Spleen (tissue), 11 donors: Measurements from ENCODE around the gene SPN. TPM values are rescaled to one million over a fixed set of nuclear protein-coding genes. Genes with fewer than 3 reads are reported as not detected.
"Not testable (repeated sequence)": the region's sequence is repeated elsewhere in the genome, so short reads cannot be mapped to it uniquely, and the experiment has no call there.

ENCODE experiments used
- DNase-seq: peaks from one replicate; pipeline ENCODE4 v3.0.0-alpha.2; 2020
- H3K27ac ChIP-seq, 8 donors: fragments of 200-600 bp; sonication (generic) in 7 of 8; 1 replicate in 4 of 8; 2 replicates in 4 of 8; pipeline versions ENCODE4 v1.5.0 to v1.8.0; 2016 to 2021; ENCODE audit warnings: inconsistent platforms in 4 of 8, mild to moderate bottlenecking in 4 of 8, moderate library complexity in 1 of 8
- H3K27me3 ChIP-seq, 7 donors: fragments of 200-600 bp; sonication (generic) in 6 of 7; replicated peaks in 1 of 7; 1 replicate in 4 of 7; 2 replicates in 3 of 7; pipeline versions ENCODE4 v1.5.0 to v1.8.0; 2016 to 2021; ENCODE audit warnings: inconsistent platforms in 3 of 7, mild to moderate bottlenecking in 1 of 7
- H3K36me3 ChIP-seq, 6 donors: fragments of 200-600 bp; sonication (generic) in 5 of 6; 1 replicate in 4 of 6; 2 replicates in 2 of 6; pipeline versions ENCODE4 v1.5.0 to v1.8.0; 2016 to 2021; ENCODE audit warnings: inconsistent platforms in 2 of 6
- H3K4me1 ChIP-seq, 6 donors: fragments of 200-600 bp; sonication (generic) in 5 of 6; 1 replicate in 3 of 6; 2 replicates in 3 of 6; pipeline versions ENCODE4 v1.5.0 to v1.8.0; 2016 to 2021; ENCODE audit warnings: inconsistent platforms in 3 of 6
- H3K4me3 ChIP-seq, 8 donors: fragments of 200-600 bp; sonication (generic) in 7 of 8; 1 replicate in 4 of 8; 2 replicates in 4 of 8; pipeline versions ENCODE4 v1.5.0 to v1.8.0; 2016 to 2021; ENCODE audit warnings: inconsistent platforms in 4 of 8, mild to moderate bottlenecking in 4 of 8, moderate library complexity in 2 of 8
- H3K9me3 ChIP-seq, 8 donors: fragments of 200-600 bp; sonication (generic) in 7 of 8; 1 replicate in 4 of 8; 2 replicates in 4 of 8; pipeline versions ENCODE4 v1.5.0 to v1.8.0; 2016 to 2021; ENCODE audit warnings: inconsistent platforms in 4 of 8
- CTCF ChIP-seq, 11 experiments: fragments of 200-600 bp in 7 of 11; fragments of 450-650 bp in 4 of 11; sonication (generic) in 4 of 11; IDR thresholded peaks in 8 of 11; conservative IDR thresholded peaks in 3 of 11; 1 replicate in 7 of 11; 2 replicates in 4 of 11; pipeline versions ENCODE4 v1.4.0 to v1.8.0; 2016 to 2021; ENCODE audit warnings: antibody characterized with exemption in 11 of 11, inconsistent platforms in 4 of 11, mild to moderate bottlenecking in 1 of 11
- POLR2A ChIP-seq, 3 donors: fragments of 450-650 bp; IDR thresholded peaks; one replicate each; pipeline ENCODE4 v1.5.1; 2017; ENCODE audit warnings: antibody characterized with exemption in 3 of 3, mild to moderate bottlenecking in 1 of 3
- POLR2AphosphoS5 ChIP-seq, 3 donors: sonication (generic); formaldehyde crosslinking; IDR thresholded peaks; one replicate each; pipeline ENCODE4 v1.5.1; 2017; ENCODE audit warnings: antibody characterized with exemption in 3 of 3
- WGBS, 5 donors: extraction: QIAGEN DNeasy Blood & Tissue Kit in 3 of 5; methylation state at CpG; one replicate each; pipeline versions ENCODE4 v1.1.5 to v1.1.7; 2013 to 2018; 5-methylcytosine and 5-hydroxymethylcytosine counted together
- intact Hi-C: fragments of 100-400 bp; cut with DNase I; formaldehyde crosslinking; loops from one replicate; pipeline ENCODE4 v1.15.0; 2023; ENCODE audit warnings: low total_unique reads
- polyA plus RNA-seq, 3 donors: library from polyadenylated mRNA; stranded (reverse); fragments of 200-250 nt; gene quantifications; one replicate each; pipeline ENCODE4 v1.2.1, GENCODE V29; 2013
- total RNA-seq, 7 donors: library from RNA; depleted of rRNA in 3 of 7; stranded (reverse); fragments of >200 nt in 3 of 7; fragmentation: NEBNext Ultra II Directional in 4 of 7; extraction: Animal tissue kit (Norgen Biotek cat#: 25700) in 4 of 7; gene quantifications; one replicate each; pipeline versions ENCODE4 v1.1.0 to v1.2.1, GENCODE V29; 2016 to 2021
- donor health status: healthy with polysubstance abuse.
- donor health status: DM: no; HTN: no; CAD: no; lungs with moderate emphysema.
- donor health status: DM: no; HTN: no; CAD: no.
- donor health status: Bipolar disorder and iron deficiency.
- donor health status: healthy.
- donor health status: DM: no; HTN: no; CAD: no.
- donor health status: DM: yes; HTN: yes; CAD: no.

Gene SPN
- total and polyA plus RNA-seq, 10 donors = 3.9 to 46.4 (median 25.0) TPM

- no peak overlapping the region for H3K27ac ChIP-seq
- no peaks in the 10 kb centered on the region for H3K9me3 ChIP-seq
- 90 to 95% (median 91%) methylated on average over 5 of the region's 5 CpGs for WGBS, 5 donors
- no peak overlapping the region for H3K4me3 ChIP-seq
- peaks cover 0 to 20% (median 11%) of the 10 kb centered on the region in 6 donors for H3K4me1 ChIP-seq
- TF ChIP-seq POLR2A (IDR thresholded peaks at IDR 0.05) (no peak), CTCF (IDR thresholded peaks at IDR 0.05 in 8 of 11, conservative IDR thresholded peaks at IDR 0.05 in 3 of 11) (no peak), POLR2AphosphoS5 (IDR thresholded peaks at IDR 0.05) (no peak)
- intact Hi-C loops = no loop called here
- no peaks in the 10 kb centered on the region for H3K36me3 ChIP-seq
- DNase-seq = no peak
- no peaks in the 10 kb centered on the region for H3K27me3 ChIP-seq
These were observed 25.1 kb downstream of the SPN start for GRCh38 chr16:29688172-29688571.

GRCh38 chr16:29689490-29690351, 26.7 kb downstream of the SPN start:
- H3K9me3 ChIP-seq = not testable (repeated sequence)
- WGBS, 5 donors = 65 to 87% (median 74%) methylated on average over 23 of the region's 23 CpGs

GRCh38 chr16:29692606-29693005, 29.6 kb downstream of the SPN start:
- H3K9me3 ChIP-seq, H3K36me3 ChIP-seq, H3K4me1 ChIP-seq, H3K27me3 ChIP-seq, DNase-seq, H3K4me3 ChIP-seq, intact Hi-C loops, H3K27ac ChIP-seq: not testable (repeated sequence)
- WGBS, 5 donors = 96 to 98% (median 97%) methylated on average over 26 of the region's 26 CpGs

More at GRCh38 chr16:29689490-29690351, 26.7 kb downstream of the SPN start:
- peaks cover 0 to 20% (median 11%) of the 10 kb centered on the region in 6 donors for H3K4me1 ChIP-seq
- H3K4me3 ChIP-seq, H3K27me3 ChIP-seq, intact Hi-C loops, H3K36me3 ChIP-seq, DNase-seq, H3K27ac ChIP-seq: not testable (repeated sequence)

GRCh38 chr16:29694384-29695195, 31.5 kb downstream of the SPN start:
- Histone ChIP-seq H3K4me3 (no peak overlapping the region), H3K27ac (peak overlapping the region in 1 of 8 donors; percentile 10), H3K36me3 (no peaks in the 10 kb centered on the region), H3K27me3 (no peaks in the 10 kb centered on the region), H3K4me1 (peaks cover 0 to 8% (median 6%) of the 10 kb centered on the region in 6 donors), H3K9me3 (peaks cover 0 to 10% (median 0%) of the 10 kb centered on the region in 8 donors)
- peak; percentile 60 for DNase-seq
- intact Hi-C loops = loop anchor here (5.0 kb wide), 1 partner anchor 313 kb away; no protein-coding TSS in a partner anchor
- 73 to 89% (median 82%) methylated on average over 18 to 41 of the region's 41 CpGs for WGBS, 5 donors
- TF ChIP-seq POLR2AphosphoS5 (IDR thresholded peaks at IDR 0.05) = peak in 1 of 3 donors; percentile 9
- no peak for TF ChIP-seq POLR2A (IDR thresholded peaks at IDR 0.05)

- Histone ChIP-seq H3K9me3 (peaks cover 0 to 10% (median 0%) of the 10 kb centered on the region in 8 donors), H3K4me1 (peaks cover 0 to 15% (median 9%) of the 10 kb centered on the region in 6 donors)
- H3K4me3 ChIP-seq, H3K36me3 ChIP-seq, H3K27me3 ChIP-seq, H3K27ac ChIP-seq, DNase-seq: not testable (repeated sequence)
- 92 to 100% (median 96%) methylated on average over 3 of the region's 3 CpGs for WGBS, 5 donors
- intact Hi-C loops = loop anchor here (5.0 kb wide), 1 partner anchor 312 kb away; no protein-coding TSS in a partner anchor
These were observed 32.6 kb downstream of the SPN start for GRCh38 chr16:29695675-29696074.
